ENCODE data around the gene GAGE12J.
"Not testable (repeated sequence)": the region's sequence is repeated elsewhere in the genome, so short reads cannot be mapped to it uniquely, and the experiment has no call there.

GAGE12J gene

GRCh38 chrX:49321737-49322136 lies at the start of gene GAGE12J:
Gene GAGE12J, plus strand, starts transcription at chrX:49322037. Its CDS starts 1,157 bp downstream, at chrX:49323194.
- DNase-seq = not testable (repeated sequence)

GRCh38 chrX:49272421-49272820 lies 49.4 kb upstream of the GAGE12J start:
- no peak for DNase-seq

- DNase-seq = no peak
Observed at GRCh38 chrX:49273181-49273727, 48.6 kb upstream of the GAGE12J start.

- no peak for DNase-seq
Observed at GRCh38 chrX:49276207-49276606, 45.6 kb upstream of the GAGE12J start.

- DNase-seq = no peak
Observed at GRCh38 chrX:49276671-49277534, 44.9 kb upstream of the GAGE12J start.

GRCh38 chrX:49277535-49277830 lies 44.4 kb upstream of the GAGE12J start:
- no peak for DNase-seq

- no peak for DNase-seq
Observed at GRCh38 chrX:49278081-49278480, 43.8 kb upstream of the GAGE12J start.

- DNase-seq = no peak
Observed at GRCh38 chrX:49282647-49283011, 39.2 kb upstream of the GAGE12J start.

- no peak for DNase-seq
Observed at GRCh38 chrX:49284212-49284611, 37.6 kb upstream of the GAGE12J start.

GRCh38 chrX:49286136-49286535 lies 35.7 kb upstream of the GAGE12J start:
- no peak for DNase-seq

GRCh38 chrX:49286581-49286980 lies 35.3 kb upstream of the GAGE12J start:
- no peak for DNase-seq

- DNase-seq = no peak
Observed at GRCh38 chrX:49287665-49288064, 34.2 kb upstream of the GAGE12J start.

- no peak for DNase-seq
Observed at GRCh38 chrX:49290215-49290614, 31.6 kb upstream of the GAGE12J start.

- no peak for DNase-seq
Observed at GRCh38 chrX:49291615-49292337, 30.1 kb upstream of the GAGE12J start.

- DNase-seq = no peak
Observed at GRCh38 chrX:49292400-49293362, 29.2 kb upstream of the GAGE12J start.

GRCh38 chrX:49299293-49299692 lies 22.5 kb upstream of the GAGE12J start:
- not testable (repeated sequence) for DNase-seq

GRCh38 chrX:49300703-49301102 lies 21.1 kb upstream of the GAGE12J start:
- DNase-seq = no peak

- DNase-seq = no peak
Observed at GRCh38 chrX:49303346-49303745, 18.5 kb upstream of the GAGE12J start, which contains the start of gene GAGE10. Gene GAGE10, plus strand, starts transcription at chrX:49303646. Its CDS starts 1,214 bp downstream, at chrX:49304860.

GRCh38 chrX:49307775-49308174 lies 14.1 kb upstream of the GAGE12J start:
- DNase-seq = not testable (repeated sequence)

GRCh38 chrX:49308604-49309269 lies 13.1 kb upstream of the GAGE12J start:
- no peak for DNase-seq

GRCh38 chrX:49309401-49309981 lies 12.3 kb upstream of the GAGE12J start:
- DNase-seq = no peak

GRCh38 chrX:49310371-49310770 lies 11.5 kb upstream of the GAGE12J start:
- DNase-seq = no peak
